Measurements from ENCODE around the gene MYADML2. TPM values are rescaled to one million over a fixed set of nuclear protein-coding genes. Genes with fewer than 3 reads are reported as not detected.
A peak's percentile ranks its signal among the peaks of the same experiment; 100 is the strongest.

MYADML2 gene
- total and polyA plus RNA-seq, 9 donors, result 11.3 to 24.1 (median 21.5) TPM

DNA sequence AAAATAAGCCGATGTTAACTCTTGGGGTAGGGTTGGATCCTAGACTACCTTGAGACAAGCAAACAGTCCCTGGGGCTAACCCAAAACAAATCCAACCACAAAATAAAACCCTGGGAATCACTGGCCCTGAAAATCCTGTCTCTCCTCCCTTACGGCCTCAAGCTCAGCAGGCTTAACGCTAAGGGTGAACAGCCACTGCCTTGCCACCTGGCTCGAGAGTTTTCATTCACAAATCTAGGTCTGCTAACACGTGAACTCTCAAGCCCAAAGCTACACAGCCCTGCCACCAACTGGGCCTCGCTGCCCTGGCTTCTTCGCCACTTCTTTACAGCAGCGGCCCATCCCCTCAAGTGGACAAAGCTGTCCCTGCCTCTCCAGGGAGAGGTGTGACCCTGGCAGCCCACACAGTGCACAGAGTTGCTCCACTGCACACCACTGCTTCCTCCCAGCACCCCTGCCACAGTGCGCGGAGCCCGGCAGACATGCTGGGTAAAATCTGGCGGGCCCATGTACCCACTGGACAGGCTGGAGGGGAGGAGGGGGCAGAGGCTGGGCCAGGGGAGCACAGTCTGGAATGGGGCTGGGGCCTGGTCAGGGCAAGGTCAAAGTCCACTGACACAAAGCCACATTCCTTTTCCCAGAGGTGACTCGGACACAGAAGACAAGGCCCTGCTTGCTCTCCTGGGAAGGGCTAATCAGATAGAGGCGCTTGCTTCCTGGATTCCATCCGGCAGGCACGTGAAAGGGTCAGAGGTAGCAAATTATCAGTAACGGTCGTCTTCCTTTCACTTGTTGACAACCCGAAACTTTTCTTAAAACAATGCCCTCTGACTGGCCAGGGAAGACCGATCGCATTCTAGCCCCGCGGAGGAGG is 36.8 kb downstream of the MYADML2 start:
- H3K4me1 ChIP-seq (ENCODE audit: control insufficient read depth, insufficient read depth, low read length), result peaks cover 13% of the 10 kb centered on the region
- H3K27me3 ChIP-seq (ENCODE audit: control insufficient read depth, insufficient read depth, low read length), result no peaks in the 10 kb centered on the region
- 36% methylated on average over 17 of the region's 23 CpGs for WGBS (ENCODE audit: insufficient coverage)
- DNase-seq, result no peak
- no peaks in the 10 kb centered on the region for H3K9me3 ChIP-seq (replicated peaks; ENCODE audit: control insufficient read depth, low read depth, low read length)
- H3K27ac ChIP-seq (ENCODE audit: low read length), result no peak overlapping the region
- peaks cover 66% of the 10 kb centered on the region for H3K36me3 ChIP-seq (ENCODE audit: control insufficient read depth, insufficient read depth, low read length)
- peak overlapping the region; percentile 63 for H3K4me3 ChIP-seq (ENCODE audit: low read length)

GRCh38 chr17:81909231-81909630 is 37.8 kb downstream of the MYADML2 start:
- Histone ChIP-seq H3K27me3 (ENCODE audit: control insufficient read depth, insufficient read depth, low read length) (no peaks in the 10 kb centered on the region), H3K36me3 (ENCODE audit: control insufficient read depth, insufficient read depth, low read length) (peaks cover 63% of the 10 kb centered on the region), H3K4me3 (ENCODE audit: low read length) (no peak overlapping the region), H3K9me3 (replicated peaks; ENCODE audit: control insufficient read depth, low read depth, low read length) (no peaks in the 10 kb centered on the region), H3K27ac (ENCODE audit: low read length) (no peak overlapping the region), H3K4me1 (ENCODE audit: control insufficient read depth, insufficient read depth, low read length) (peaks cover 13% of the 10 kb centered on the region)
- 92% methylated on average over 11 of the region's 12 CpGs for WGBS (ENCODE audit: insufficient coverage)
- no peak for DNase-seq

DNA sequence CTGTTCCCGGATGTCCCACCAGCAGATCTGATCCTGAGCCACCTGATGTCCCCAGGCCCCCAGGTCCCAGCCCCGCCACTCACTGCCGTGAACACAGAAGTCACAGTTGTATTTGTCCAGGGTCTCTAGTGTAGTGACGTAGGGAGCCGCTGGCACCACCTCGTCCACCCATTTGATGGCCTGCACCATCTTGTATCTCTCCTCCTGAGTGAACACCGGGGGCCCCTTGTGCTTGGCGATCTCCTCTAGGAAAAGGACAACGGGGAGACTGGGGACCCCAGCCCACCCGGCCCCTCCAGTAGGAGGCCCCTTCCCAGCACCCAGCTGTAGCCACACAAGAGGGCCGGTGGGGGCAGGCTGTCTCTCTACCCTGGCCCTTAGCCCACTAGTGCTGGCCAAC is 38.2 kb downstream of the MYADML2 start:
- Histone ChIP-seq H3K4me3 (ENCODE audit: low read length) (no peak overlapping the region), H3K4me1 (ENCODE audit: control insufficient read depth, insufficient read depth, low read length) (peaks cover 13% of the 10 kb centered on the region), H3K36me3 (ENCODE audit: control insufficient read depth, insufficient read depth, low read length) (peaks cover 63% of the 10 kb centered on the region), H3K9me3 (replicated peaks; ENCODE audit: control insufficient read depth, low read depth, low read length) (no peaks in the 10 kb centered on the region), H3K27me3 (ENCODE audit: control insufficient read depth, insufficient read depth, low read length) (no peaks in the 10 kb centered on the region), H3K27ac (ENCODE audit: low read length) (no peak overlapping the region)
- 93% methylated on average over 9 of the region's 11 CpGs for WGBS (ENCODE audit: insufficient coverage)
- no peak for DNase-seq

DNA sequence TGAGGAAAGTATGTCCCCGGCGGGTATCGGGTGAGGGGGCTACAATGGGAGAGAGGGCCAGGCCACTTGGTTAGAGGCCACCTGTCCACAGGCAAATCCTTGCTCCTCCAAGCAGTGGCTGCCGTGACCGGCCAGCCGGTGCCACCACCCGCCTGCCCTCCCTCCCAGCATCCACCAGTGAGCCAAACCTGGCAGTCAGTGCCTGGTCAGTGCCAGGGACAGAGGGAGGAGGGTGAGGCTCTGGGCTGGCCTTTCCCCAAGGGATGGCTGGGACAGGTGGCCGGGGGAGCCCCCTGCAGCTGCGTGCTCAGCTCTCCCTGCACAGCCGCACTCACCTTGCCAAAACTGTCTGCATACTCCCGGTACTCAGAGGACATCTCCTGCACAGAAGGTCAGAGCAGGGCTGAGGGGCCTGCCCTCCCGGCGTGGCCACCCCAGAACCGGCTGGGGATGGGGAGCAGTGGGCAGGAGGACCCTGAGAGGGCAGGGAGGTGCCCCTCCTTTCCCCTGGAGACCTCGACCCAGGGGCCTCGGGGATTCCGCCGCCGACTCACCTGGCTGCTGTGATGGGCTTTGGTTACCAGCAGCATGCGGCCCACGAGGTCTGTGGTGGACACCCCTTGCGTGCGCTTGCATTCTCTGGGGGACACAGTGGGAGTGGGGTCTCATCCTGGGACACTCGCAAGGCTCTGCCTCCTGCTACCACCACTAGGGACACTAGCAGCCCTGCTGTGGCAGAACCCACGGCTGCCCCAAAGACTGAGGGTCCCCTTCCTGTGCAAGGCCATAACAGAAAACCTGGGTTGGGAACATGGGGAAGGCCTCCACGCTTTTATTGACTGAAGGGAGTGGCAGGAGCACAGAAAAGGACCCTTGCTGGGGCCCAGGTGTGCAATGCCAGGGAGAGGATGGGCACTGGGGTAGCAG is 39.6 kb downstream of the MYADML2 start:
- DNase-seq, result no peak
- Histone ChIP-seq H3K9me3 (replicated peaks; ENCODE audit: control insufficient read depth, low read depth, low read length) (no peaks in the 10 kb centered on the region), H3K4me1 (ENCODE audit: control insufficient read depth, insufficient read depth, low read length) (peaks cover 17% of the 10 kb centered on the region), H3K27me3 (ENCODE audit: control insufficient read depth, insufficient read depth, low read length) (peaks cover 7% of the 10 kb centered on the region), H3K4me3 (ENCODE audit: low read length) (no peak overlapping the region), H3K36me3 (ENCODE audit: control insufficient read depth, insufficient read depth, low read length) (peaks cover 50% of the 10 kb centered on the region), H3K27ac (ENCODE audit: low read length) (no peak overlapping the region)
- 91% methylated on average over 19 of the region's 26 CpGs for WGBS (ENCODE audit: insufficient coverage)

GRCh38 chr17:81906476-81907218 is 40.4 kb downstream of the MYADML2 start:
- Histone ChIP-seq H3K27me3 (ENCODE audit: control insufficient read depth, insufficient read depth, low read length) (peaks cover 11% of the 10 kb centered on the region), H3K4me1 (ENCODE audit: control insufficient read depth, insufficient read depth, low read length) (peaks cover 19% of the 10 kb centered on the region), H3K36me3 (ENCODE audit: control insufficient read depth, insufficient read depth, low read length) (peaks cover 44% of the 10 kb centered on the region), H3K27ac (ENCODE audit: low read length) (no peak overlapping the region), H3K4me3 (ENCODE audit: low read length) (no peak overlapping the region), H3K9me3 (replicated peaks; ENCODE audit: control insufficient read depth, low read depth, low read length) (no peaks in the 10 kb centered on the region)
- DNase-seq, result no peak
- 89% methylated on average over 7 of the region's 15 CpGs for WGBS (ENCODE audit: insufficient coverage)

GRCh38 chr17:81905993-81906392 is 41.0 kb downstream of the MYADML2 start:
- no peak for DNase-seq
- 91% methylated on average over 8 of the region's 10 CpGs for WGBS (ENCODE audit: insufficient coverage)
- H3K36me3 ChIP-seq (ENCODE audit: control insufficient read depth, insufficient read depth, low read length), result peaks cover 44% of the 10 kb centered on the region

GRCh38 chr17:81905424-81905875 is 41.6 kb downstream of the MYADML2 start:
- H3K4me1 ChIP-seq (ENCODE audit: control insufficient read depth, insufficient read depth, low read length), result peaks cover 17% of the 10 kb centered on the region
- no peak overlapping the region for H3K27ac ChIP-seq (ENCODE audit: low read length)
- H3K27me3 ChIP-seq (ENCODE audit: control insufficient read depth, insufficient read depth, low read length), result peaks cover 16% of the 10 kb centered on the region
- H3K9me3 ChIP-seq (replicated peaks; ENCODE audit: control insufficient read depth, low read depth, low read length), result no peaks in the 10 kb centered on the region
- DNase-seq, result no peak
- H3K36me3 ChIP-seq (ENCODE audit: control insufficient read depth, insufficient read depth, low read length), result peaks cover 49% of the 10 kb centered on the region
- H3K4me3 ChIP-seq (ENCODE audit: low read length), result no peak overlapping the region
- WGBS (ENCODE audit: insufficient coverage), result 85% methylated on average over 14 of the region's 16 CpGs

More at GRCh38 chr17:81905993-81906392, 41.0 kb downstream of the MYADML2 start:
- H3K4me3 ChIP-seq (ENCODE audit: low read length), result no peak overlapping the region
- H3K27me3 ChIP-seq (ENCODE audit: control insufficient read depth, insufficient read depth, low read length), result peaks cover 16% of the 10 kb centered on the region
- H3K27ac ChIP-seq (ENCODE audit: low read length), result no peak overlapping the region
- no peaks in the 10 kb centered on the region for H3K9me3 ChIP-seq (replicated peaks; ENCODE audit: control insufficient read depth, low read depth, low read length)
- H3K4me1 ChIP-seq (ENCODE audit: control insufficient read depth, insufficient read depth, low read length), result peaks cover 21% of the 10 kb centered on the region

- 86% methylated on average over 20 of the region's 28 CpGs for WGBS (ENCODE audit: insufficient coverage)
- Histone ChIP-seq H3K27me3 (ENCODE audit: control insufficient read depth, insufficient read depth, low read length) (peaks cover 16% of the 10 kb centered on the region), H3K27ac (ENCODE audit: low read length) (no peak overlapping the region), H3K4me3 (ENCODE audit: low read length) (no peak overlapping the region), H3K36me3 (ENCODE audit: control insufficient read depth, insufficient read depth, low read length) (peaks cover 55% of the 10 kb centered on the region), H3K4me1 (ENCODE audit: control insufficient read depth, insufficient read depth, low read length) (peaks cover 11% of the 10 kb centered on the region), H3K9me3 (replicated peaks; ENCODE audit: control insufficient read depth, low read depth, low read length) (no peaks in the 10 kb centered on the region)
- DNase-seq, result no peak
Observed at GRCh38 chr17:81904600-81905423, 42.2 kb downstream of the MYADML2 start.

- H3K4me3 ChIP-seq (ENCODE audit: low read length), result no peak overlapping the region
Observed at GRCh38 chr17:81903896-81904599, 43.0 kb downstream of the MYADML2 start.

More at GRCh38 chr17:81903896-81904599, 43.0 kb downstream of the MYADML2 start:
- peaks cover 11% of the 10 kb centered on the region for H3K4me1 ChIP-seq (ENCODE audit: control insufficient read depth, insufficient read depth, low read length)
- peaks cover 16% of the 10 kb centered on the region for H3K27me3 ChIP-seq (ENCODE audit: control insufficient read depth, insufficient read depth, low read length)
- no peak for DNase-seq
- H3K27ac ChIP-seq (ENCODE audit: low read length), result no peak overlapping the region
- WGBS (ENCODE audit: insufficient coverage), result 89% methylated on average over 18 of the region's 24 CpGs
- peaks cover 60% of the 10 kb centered on the region for H3K36me3 ChIP-seq (ENCODE audit: control insufficient read depth, insufficient read depth, low read length)
- H3K9me3 ChIP-seq (replicated peaks; ENCODE audit: control insufficient read depth, low read depth, low read length), result no peaks in the 10 kb centered on the region

Measured in muscle of leg (tissue), 11 donors.